ENCODE data around the gene ABR.

The ABR gene

DNA sequence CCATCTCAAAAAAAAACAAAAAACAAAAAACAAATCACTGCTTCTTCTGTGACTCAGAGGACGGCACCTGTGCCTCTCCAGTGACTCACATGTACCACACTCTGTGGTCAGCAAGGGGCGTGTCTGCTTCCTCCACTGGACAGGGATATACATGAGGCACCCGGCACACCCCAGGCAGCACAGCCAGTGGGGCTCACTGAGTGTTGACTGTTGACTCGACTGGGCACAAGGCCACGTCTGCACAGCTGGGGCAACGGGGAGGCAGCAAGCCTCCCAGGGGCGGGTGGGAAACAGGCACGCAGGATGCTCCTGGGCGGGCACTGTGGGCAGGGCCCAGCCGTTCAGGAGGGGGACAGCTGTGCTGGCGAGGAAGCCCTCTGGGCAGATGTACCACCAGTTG, 118.8 kb downstream of the ABR start:
- H2BK120ac ChIP-seq (ENCODE audit: low read depth, low read length): no peak overlapping the region
- H3K27ac ChIP-seq (ENCODE audit: low read length, poor library complexity, severe bottlenecking): peak overlapping the region; percentile 53
- H2AFZ ChIP-seq (ENCODE audit: low read depth, low read length): no peak overlapping the region

DNA sequence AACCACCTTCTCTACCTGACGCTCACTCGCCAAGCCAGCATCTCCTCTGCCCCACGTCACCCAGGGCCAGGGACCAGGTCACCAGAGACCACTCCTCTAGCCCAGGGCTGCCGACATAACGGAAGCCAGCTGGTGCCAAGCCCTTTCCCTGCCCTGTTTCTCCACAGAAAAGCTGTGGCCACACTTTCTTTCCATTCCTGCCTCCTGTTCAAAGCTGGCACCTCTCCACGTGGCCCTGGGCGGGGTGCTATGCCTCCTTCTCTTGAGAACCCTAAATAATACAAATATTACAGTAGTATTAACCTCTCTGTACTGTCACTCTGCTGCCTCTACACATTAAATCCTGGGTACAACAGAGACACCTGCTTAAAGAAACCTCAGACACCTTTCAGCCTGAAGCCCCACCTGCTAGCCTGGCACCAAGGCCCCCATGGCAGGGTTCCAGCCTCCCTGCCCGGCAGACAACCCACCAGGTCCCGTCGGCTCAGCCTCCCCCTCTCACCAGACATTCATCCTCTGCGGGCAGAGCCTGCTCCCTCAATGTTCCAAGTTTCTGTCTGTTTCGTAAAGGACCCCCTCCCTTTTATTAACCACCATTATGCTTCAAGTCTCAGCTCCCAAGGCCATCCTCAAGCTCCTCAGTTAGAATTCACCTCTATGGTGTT, 120.5 kb downstream of the ABR start:
- Histone ChIP-seq H2BK120ac (ENCODE audit: low read depth, low read length) (no peak overlapping the region), H2AFZ (ENCODE audit: low read depth, low read length) (no peak overlapping the region), H3K27ac (ENCODE audit: low read length, poor library complexity, severe bottlenecking) (no peak overlapping the region), H2AK5ac (ENCODE audit: low read length, severe bottlenecking) (no peak overlapping the region), H3K9me3 (ENCODE audit: control insufficient read depth, low read length) (peaks cover 9% of the 10 kb centered on the region), H3K23ac (ENCODE audit: low read length in 2 of 2) (no peak overlapping the region), H3K14ac (ENCODE audit: low read length in 2 of 2) (no peak overlapping the region), H3K9ac (ENCODE audit: low read length) (no peak overlapping the region), H3K4ac (ENCODE audit: low read depth in 1 of 2, low read length in 2 of 2) (no peak overlapping the region), H4K91ac (ENCODE audit: low read length) (no peak overlapping the region), H3K36me3 (ENCODE audit: control insufficient read depth in 1 of 2, insufficient read depth in 2 of 2, low read depth in 1 of 2, low read length in 2 of 2) (peaks cover 71 to 72% of the 10 kb centered on the region in 2 experiments), H3K18ac (ENCODE audit: low read depth in 1 of 2, low read length in 2 of 2) (no peak overlapping the region), H3K4me1 (ENCODE audit: control insufficient read depth, insufficient read depth, low read depth, low read length) (peaks cover 7% of the 10 kb centered on the region), H2BK15ac (ENCODE audit: low read depth, poor library complexity, severe bottlenecking) (no peak overlapping the region), H3K4me3 (ENCODE audit: insufficient read depth in 1 of 2, low read depth in 1 of 2, low read length in 2 of 2) (no peak overlapping the region), H4K8ac (ENCODE audit: low read length) (no peak overlapping the region), H3K4me2 (ENCODE audit: low read length, poor library complexity, severe bottlenecking) (no peak overlapping the region), H3K79me1 (replicated peaks; ENCODE audit: low read length, poor library complexity, severe bottlenecking) (peaks cover 15% of the 10 kb centered on the region), H2BK5ac (ENCODE audit: low read depth, low read length, poor library complexity, severe bottlenecking) (no peak overlapping the region), H2BK12ac (ENCODE audit: low read length in 2 of 2) (no peak overlapping the region), H3K27me3 (ENCODE audit: control insufficient read depth in 1 of 2, insufficient read depth in 1 of 2, low read length in 2 of 2) (no peaks in the 10 kb centered on the region)
- 95% methylated on average over 12 of the region's 12 CpGs for WGBS
- no peak for DNase-seq

More for the DNA sequence above, 118.8 kb downstream of the ABR start:
- H3K9ac ChIP-seq (ENCODE audit: low read length): peak overlapping the region; percentile 43
- H2AK5ac ChIP-seq (ENCODE audit: low read length, severe bottlenecking): no peak overlapping the region
- DNase-seq: peak; percentile 97
- H3K79me1 ChIP-seq (replicated peaks; ENCODE audit: low read length, poor library complexity, severe bottlenecking): peaks cover 8% of the 10 kb centered on the region
- H3K4ac ChIP-seq (ENCODE audit: low read depth in 1 of 2, low read length in 2 of 2): no peak overlapping the region
- peak overlapping the region in 1 of 2 experiments; percentile 82 for H3K18ac ChIP-seq (ENCODE audit: low read depth in 1 of 2, low read length in 2 of 2)
- no peak overlapping the region for H2BK5ac ChIP-seq (ENCODE audit: low read depth, low read length, poor library complexity, severe bottlenecking)
- H4K8ac ChIP-seq (ENCODE audit: low read length): no peak overlapping the region
- no peak overlapping the region for H3K4me3 ChIP-seq (ENCODE audit: insufficient read depth in 1 of 2, low read depth in 1 of 2, low read length in 2 of 2)
- H3K4me1 ChIP-seq (ENCODE audit: control insufficient read depth, insufficient read depth, low read depth, low read length): peaks cover 4% of the 10 kb centered on the region
- H2BK15ac ChIP-seq (ENCODE audit: low read depth, poor library complexity, severe bottlenecking): no peak overlapping the region
- no peak overlapping the region for H2BK12ac ChIP-seq (ENCODE audit: low read length in 2 of 2)
- peaks cover 61 to 69% of the 10 kb centered on the region in 2 experiments for H3K36me3 ChIP-seq (ENCODE audit: control insufficient read depth in 1 of 2, insufficient read depth in 2 of 2, low read depth in 1 of 2, low read length in 2 of 2)
- H3K9me3 ChIP-seq (ENCODE audit: control insufficient read depth, low read length): peaks cover 16% of the 10 kb centered on the region
- H3K27me3 ChIP-seq (ENCODE audit: control insufficient read depth in 1 of 2, insufficient read depth in 1 of 2, low read length in 2 of 2): no peaks in the 10 kb centered on the region
- H3K4me2 ChIP-seq (ENCODE audit: low read length, poor library complexity, severe bottlenecking): no peak overlapping the region
- 8% methylated on average over 8 of the region's 11 CpGs for WGBS
- no peak overlapping the region for H4K91ac ChIP-seq (ENCODE audit: low read length)
- no peak overlapping the region for H3K14ac ChIP-seq (ENCODE audit: low read length in 2 of 2)
- H3K23ac ChIP-seq (ENCODE audit: low read length in 2 of 2): no peak overlapping the region

DNA sequence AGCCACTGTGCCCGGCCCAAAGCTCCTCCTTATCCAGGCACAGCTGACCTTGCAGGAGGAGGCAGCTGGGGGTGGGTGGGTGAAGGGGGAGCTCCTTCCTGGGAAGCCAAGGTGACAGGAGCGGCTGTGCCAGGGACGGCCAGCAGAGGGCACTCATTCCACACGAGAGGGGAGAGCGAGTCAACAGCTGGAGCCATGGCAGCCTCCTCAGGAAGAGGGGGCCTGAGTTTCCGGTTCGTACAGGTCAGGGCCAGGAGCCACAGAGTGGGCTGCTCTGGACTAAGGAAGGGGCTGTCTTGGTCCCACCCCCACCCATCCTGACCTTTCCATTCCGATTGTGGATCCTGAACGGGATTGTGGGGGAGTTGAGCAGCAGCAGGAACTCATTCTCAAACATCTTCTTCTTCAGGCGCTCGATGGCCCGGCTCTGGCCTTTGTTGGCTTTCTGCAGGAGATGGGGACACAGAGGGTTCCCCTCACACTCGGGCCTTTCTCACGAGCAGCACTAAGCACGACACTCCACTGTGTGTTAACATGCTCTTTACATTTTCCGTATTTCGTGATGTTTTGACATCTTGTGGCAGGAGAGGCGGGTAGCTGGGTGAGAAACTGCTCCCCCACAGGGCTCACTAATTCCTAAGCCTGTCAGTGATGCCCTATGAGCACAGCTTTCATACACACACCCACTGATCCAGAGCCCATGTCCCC, 121.2 kb downstream of the ABR start:
- no peak overlapping the region for H2BK12ac ChIP-seq (ENCODE audit: low read length in 2 of 2)
- no peak overlapping the region for H2AK5ac ChIP-seq (ENCODE audit: low read length, severe bottlenecking)
- no peak overlapping the region for H3K18ac ChIP-seq (ENCODE audit: low read depth in 1 of 2, low read length in 2 of 2)
- no peak overlapping the region for H4K8ac ChIP-seq (ENCODE audit: low read length)
- H3K4me1 ChIP-seq (ENCODE audit: control insufficient read depth, insufficient read depth, low read depth, low read length): peaks cover 7% of the 10 kb centered on the region
- H3K9me3 ChIP-seq (ENCODE audit: control insufficient read depth, low read length): peaks cover 9% of the 10 kb centered on the region
- peak; percentile 39 for DNase-seq
- H3K14ac ChIP-seq (ENCODE audit: low read length in 2 of 2): no peak overlapping the region
- H3K9ac ChIP-seq (ENCODE audit: low read length): no peak overlapping the region
- H3K36me3 ChIP-seq (ENCODE audit: control insufficient read depth in 1 of 2, insufficient read depth in 2 of 2, low read depth in 1 of 2, low read length in 2 of 2): peaks cover 76 to 77% of the 10 kb centered on the region in 2 experiments
- no peak overlapping the region for H3K4ac ChIP-seq (ENCODE audit: low read depth in 1 of 2, low read length in 2 of 2)
- H3K23ac ChIP-seq (ENCODE audit: low read length in 2 of 2): no peak overlapping the region
- H3K27ac ChIP-seq (ENCODE audit: low read length, poor library complexity, severe bottlenecking): no peak overlapping the region
- no peak overlapping the region for H4K91ac ChIP-seq (ENCODE audit: low read length)
- H2BK5ac ChIP-seq (ENCODE audit: low read depth, low read length, poor library complexity, severe bottlenecking): no peak overlapping the region
- H2AFZ ChIP-seq (ENCODE audit: low read depth, low read length): no peak overlapping the region
- H3K4me3 ChIP-seq (ENCODE audit: insufficient read depth in 1 of 2, low read depth in 1 of 2, low read length in 2 of 2): no peak overlapping the region
- peaks cover 16% of the 10 kb centered on the region for H3K79me1 ChIP-seq (replicated peaks; ENCODE audit: low read length, poor library complexity, severe bottlenecking)
- no peaks in the 10 kb centered on the region for H3K27me3 ChIP-seq (ENCODE audit: control insufficient read depth in 1 of 2, insufficient read depth in 1 of 2, low read length in 2 of 2)
- no peak overlapping the region for H2BK15ac ChIP-seq (ENCODE audit: low read depth, poor library complexity, severe bottlenecking)
- H3K4me2 ChIP-seq (ENCODE audit: low read length, poor library complexity, severe bottlenecking): no peak overlapping the region
- no peak overlapping the region for H2BK120ac ChIP-seq (ENCODE audit: low read depth, low read length)
- WGBS: 82% methylated on average over 18 of the region's 18 CpGs

DNA sequence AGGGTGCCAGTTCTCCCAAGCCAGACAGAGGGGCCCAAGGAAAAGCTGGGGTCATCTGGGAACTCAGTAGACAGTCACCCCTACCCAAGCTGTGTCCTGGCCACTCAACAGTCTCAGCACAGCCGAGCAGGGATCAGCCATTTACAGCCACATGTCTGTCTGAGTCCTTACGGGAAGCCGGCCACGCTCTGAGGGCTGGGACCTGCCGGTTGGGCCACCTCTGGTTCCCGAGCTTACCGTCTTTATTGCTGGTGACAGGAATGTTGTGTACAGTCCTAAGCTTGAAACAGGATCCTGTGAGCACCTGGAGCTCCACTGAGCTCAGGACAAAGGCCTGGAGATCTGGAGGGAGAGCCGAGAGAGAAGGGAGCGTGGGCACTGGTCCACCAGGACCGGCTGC, 123.0 kb downstream of the ABR start:
- Histone ChIP-seq H2BK15ac (ENCODE audit: low read depth, poor library complexity, severe bottlenecking) (no peak overlapping the region), H3K4me3 (ENCODE audit: insufficient read depth in 1 of 2, low read depth in 1 of 2, low read length in 2 of 2) (no peak overlapping the region), H3K79me1 (replicated peaks; ENCODE audit: low read length, poor library complexity, severe bottlenecking) (peaks cover 20% of the 10 kb centered on the region), H3K9ac (ENCODE audit: low read length) (peak overlapping the region; percentile 33), H2AK5ac (ENCODE audit: low read length, severe bottlenecking) (no peak overlapping the region), H3K27ac (ENCODE audit: low read length, poor library complexity, severe bottlenecking) (no peak overlapping the region), H3K4me1 (ENCODE audit: control insufficient read depth, insufficient read depth, low read depth, low read length) (peaks cover 7% of the 10 kb centered on the region), H2BK12ac (ENCODE audit: low read length in 2 of 2) (no peak overlapping the region), H3K14ac (ENCODE audit: low read length in 2 of 2) (no peak overlapping the region), H2AFZ (ENCODE audit: low read depth, low read length) (no peak overlapping the region), H2BK120ac (ENCODE audit: low read depth, low read length) (no peak overlapping the region), H3K23ac (ENCODE audit: low read length in 2 of 2) (no peak overlapping the region), H4K8ac (ENCODE audit: low read length) (no peak overlapping the region), H3K27me3 (ENCODE audit: control insufficient read depth in 1 of 2, insufficient read depth in 1 of 2, low read length in 2 of 2) (no peaks in the 10 kb centered on the region), H4K91ac (ENCODE audit: low read length) (no peak overlapping the region), H3K9me3 (ENCODE audit: control insufficient read depth, low read length) (no peaks in the 10 kb centered on the region), H3K4me2 (ENCODE audit: low read length, poor library complexity, severe bottlenecking) (no peak overlapping the region), H3K36me3 (ENCODE audit: control insufficient read depth in 1 of 2, insufficient read depth in 2 of 2, low read depth in 1 of 2, low read length in 2 of 2) (peaks cover 67 to 79% of the 10 kb centered on the region in 2 experiments), H3K18ac (ENCODE audit: low read depth in 1 of 2, low read length in 2 of 2) (no peak overlapping the region), H3K4ac (ENCODE audit: low read depth in 1 of 2, low read length in 2 of 2) (no peak overlapping the region), H2BK5ac (ENCODE audit: low read depth, low read length, poor library complexity, severe bottlenecking) (no peak overlapping the region)
- 87% methylated on average over 10 of the region's 10 CpGs for WGBS
- no peak for DNase-seq
